Activated T-cell treated with anti-CD3 and anti-CD28 coated beads, Interleukin-2, amount 50 U/mL, for 4 hours (primary cell): ENCODE measurements around the gene HNRNPA0. TPM values are rescaled to one million over a fixed set of nuclear protein-coding genes. Genes with fewer than 3 reads are reported as not detected.
A peak's percentile ranks its signal among the peaks of the same experiment; 100 is the strongest.

ENCODE experiments used
- ATAC-seq, 2 donors: fragments of 200-7000 bp; cut with Tn5 transposase; one replicate each; pipeline ENCODE4 v1.10.0; 2021
- DNase-seq: peaks from one replicate; pipeline ENCODE4 v3.0.0-alpha.2; 2020
- H3K27me3 Mint-ChIP-seq: one replicate; pipeline ENCODE4 v1.8.0; 2021; ENCODE audit warnings: low read depth, mixed read lengths
- H3K36me3 Mint-ChIP-seq: one replicate; pipeline ENCODE4 v1.8.0; 2022; ENCODE audit warnings: mixed read lengths; ENCODE audit not compliant: insufficient read depth
- H3K4me1 Mint-ChIP-seq: one replicate; pipeline ENCODE4 v1.8.0; 2021; ENCODE audit warnings: low read depth, mixed read lengths
- H3K4me3 Mint-ChIP-seq: one replicate; pipeline ENCODE4 v1.8.0; 2021; ENCODE audit warnings: mild to moderate bottlenecking, moderate library complexity, mixed read lengths
- H3K9me3 Mint-ChIP-seq: one replicate; pipeline ENCODE4 v1.8.0; 2021; ENCODE audit warnings: mixed read lengths
- total RNA-seq, 3 donors: library from RNA; stranded (reverse); gene quantifications; one replicate each; pipeline ENCODE4 v1.2.1, GENCODE V29; 2021

The HNRNPA0 gene
- total RNA-seq, 3 donors from 2014 or later, result 48.0 to 49.5 (median 48.6) TPM

GRCh38 chr5:137741718-137742117 is 12.4 kb downstream of the HNRNPA0 start:
- H3K27me3 Mint-ChIP-seq, result no peaks in the 10 kb centered on the region
- ATAC-seq (no peak), DNase-seq (no peak)
- no peak overlapping the region for H3K4me3 Mint-ChIP-seq
- H3K9me3 Mint-ChIP-seq, result no peaks in the 10 kb centered on the region
- H3K36me3 Mint-ChIP-seq, result no peaks in the 10 kb centered on the region
- peaks cover 20% of the 10 kb centered on the region for H3K4me1 Mint-ChIP-seq

- DNase-seq, result no peak
- peaks cover 20% of the 10 kb centered on the region for H3K4me1 Mint-ChIP-seq
- no peak overlapping the region for H3K4me3 Mint-ChIP-seq
- no peaks in the 10 kb centered on the region for H3K9me3 Mint-ChIP-seq
- no peaks in the 10 kb centered on the region for H3K36me3 Mint-ChIP-seq
- H3K27me3 Mint-ChIP-seq, result no peaks in the 10 kb centered on the region
- ATAC-seq, result no peak
Observed at GRCh38 chr5:137739737-137740136, 14.4 kb downstream of the HNRNPA0 start.

DNA sequence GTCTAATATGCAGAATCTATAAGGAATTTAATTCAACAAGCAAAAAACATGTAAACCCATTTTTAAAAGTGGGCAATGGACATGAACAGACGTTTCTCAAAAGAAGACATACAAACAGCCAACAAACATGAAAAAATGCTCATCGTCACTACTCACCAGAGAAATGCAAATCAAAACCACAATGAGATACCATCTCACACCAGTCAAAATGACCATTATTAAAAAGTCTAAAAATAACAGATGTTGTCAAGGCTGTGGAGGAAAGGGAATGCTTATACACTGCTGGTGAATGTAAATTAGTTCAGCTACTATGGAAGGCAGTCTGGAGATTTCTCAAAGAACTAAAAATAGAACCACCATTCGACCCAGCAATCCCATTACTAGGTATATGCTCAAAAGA is 15.2 kb downstream of the HNRNPA0 start:
- no peaks in the 10 kb centered on the region for H3K36me3 Mint-ChIP-seq
- no peaks in the 10 kb centered on the region for H3K27me3 Mint-ChIP-seq
- no peaks in the 10 kb centered on the region for H3K9me3 Mint-ChIP-seq
- H3K4me1 Mint-ChIP-seq, result peaks cover 20% of the 10 kb centered on the region
- no peak for ATAC-seq
- no peak overlapping the region for H3K4me3 Mint-ChIP-seq
- no peak for DNase-seq

- no peaks in the 10 kb centered on the region for H3K27me3 Mint-ChIP-seq
- H3K4me1 Mint-ChIP-seq, result peaks cover 16% of the 10 kb centered on the region
- DNase-seq, result no peak
- no peaks in the 10 kb centered on the region for H3K9me3 Mint-ChIP-seq
- peak; percentile 78 for ATAC-seq
- H3K36me3 Mint-ChIP-seq, result no peaks in the 10 kb centered on the region
- H3K4me3 Mint-ChIP-seq, result no peak overlapping the region
Observed at GRCh38 chr5:137737349-137738131, 16.6 kb downstream of the HNRNPA0 start.

GRCh38 chr5:137736496-137736895 is 17.7 kb downstream of the HNRNPA0 start:
- H3K4me3 Mint-ChIP-seq, result no peak overlapping the region
- H3K4me1 Mint-ChIP-seq, result peaks cover 23% of the 10 kb centered on the region
- H3K27me3 Mint-ChIP-seq, result no peaks in the 10 kb centered on the region
- no peaks in the 10 kb centered on the region for H3K9me3 Mint-ChIP-seq
- ATAC-seq (no peak), DNase-seq (no peak)
- peaks cover 5% of the 10 kb centered on the region for H3K36me3 Mint-ChIP-seq

DNA sequence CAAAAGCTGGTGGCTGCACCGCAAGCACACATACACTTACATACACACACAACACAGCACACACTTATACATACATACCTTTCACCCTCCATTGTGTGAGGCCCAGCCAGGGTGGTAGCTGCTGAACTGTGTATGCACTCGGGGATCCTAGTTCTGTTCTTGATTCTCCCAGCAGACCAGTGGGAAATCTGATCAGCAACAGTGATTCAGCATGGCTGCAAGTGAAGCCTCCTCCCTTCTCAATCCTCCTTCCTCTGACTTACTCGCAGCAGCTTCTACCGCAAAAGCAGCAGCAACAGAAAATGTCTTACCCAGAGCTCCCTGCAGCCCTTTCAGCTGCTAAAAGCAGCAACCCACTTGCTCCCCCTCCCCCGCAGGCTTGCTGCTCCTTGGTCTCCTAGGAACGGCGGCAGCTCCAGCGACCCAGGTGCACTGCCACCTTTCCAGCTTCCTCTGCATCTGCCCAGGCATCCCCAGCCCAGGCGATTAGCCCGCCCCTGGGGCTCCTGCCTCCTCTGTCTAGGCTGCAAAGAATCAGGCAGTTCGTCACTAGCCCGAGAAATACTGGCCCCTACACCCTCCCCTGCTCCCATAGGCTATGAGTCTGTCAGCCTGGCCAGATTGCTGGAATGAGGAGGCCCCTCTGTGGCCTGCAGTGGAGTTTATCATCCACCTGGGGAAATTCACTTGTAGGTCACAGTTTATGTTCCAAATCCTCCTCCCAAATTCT is 18.4 kb downstream of the HNRNPA0 start, which contains the start of gene KLHL3:
TSS of gene KLHL3 (minus strand) at position 535 of the 730 bp plus-strand sequence. CDS start at position 92, 443 bp downstream.
- H3K27me3 Mint-ChIP-seq, result no peaks in the 10 kb centered on the region
- H3K36me3 Mint-ChIP-seq, result peaks cover 9% of the 10 kb centered on the region
- peak; percentile 10 to 18 for ATAC-seq
- peaks cover 27% of the 10 kb centered on the region for H3K4me1 Mint-ChIP-seq
- H3K9me3 Mint-ChIP-seq, result no peaks in the 10 kb centered on the region
- no peak within 1 kb of the TSS for H3K4me3 Mint-ChIP-seq
- peak; percentile 15 for DNase-seq

- Mint-ChIP-seq H3K27me3 (no peaks in the 10 kb centered on the region), H3K9me3 (no peaks in the 10 kb centered on the region), H3K4me1 (peaks cover 33% of the 10 kb centered on the region), H3K4me3 (no peak overlapping the region), H3K36me3 (peaks cover 10% of the 10 kb centered on the region)
- ATAC-seq, result no peak
- no peak for DNase-seq
Observed at GRCh38 chr5:137734962-137735554, 19.1 kb downstream of the HNRNPA0 start.

- no peaks in the 10 kb centered on the region for H3K9me3 Mint-ChIP-seq
- peaks cover 26% of the 10 kb centered on the region for H3K4me1 Mint-ChIP-seq
- ATAC-seq (no peak), DNase-seq (no peak)
- H3K27me3 Mint-ChIP-seq, result no peaks in the 10 kb centered on the region
- H3K4me3 Mint-ChIP-seq, result no peak overlapping the region
- H3K36me3 Mint-ChIP-seq, result peaks cover 10% of the 10 kb centered on the region
Observed at GRCh38 chr5:137734331-137734730, 19.8 kb downstream of the HNRNPA0 start.

DNA sequence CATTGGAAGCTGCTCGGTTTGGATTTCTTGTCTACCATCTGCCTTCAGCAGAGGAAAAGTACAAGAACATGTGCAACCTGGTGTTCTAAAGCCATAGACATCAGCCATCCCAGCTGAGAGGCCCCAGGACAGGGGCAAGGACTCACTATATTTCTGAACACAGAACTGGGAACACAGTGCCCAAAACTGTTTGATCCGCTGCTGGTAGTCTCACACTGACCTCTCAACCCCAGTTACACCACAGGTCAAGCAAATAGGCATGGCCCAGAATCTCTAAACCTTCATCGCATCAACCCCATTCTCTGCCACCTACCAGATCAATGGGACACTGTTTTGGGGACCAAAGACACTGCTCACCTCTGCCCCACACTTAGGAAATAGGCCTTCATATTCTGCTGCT is 20.2 kb downstream of the HNRNPA0 start:
- ATAC-seq (no peak), DNase-seq (no peak)
- Mint-ChIP-seq H3K4me1 (peaks cover 22% of the 10 kb centered on the region), H3K36me3 (peaks cover 10% of the 10 kb centered on the region), H3K4me3 (no peak overlapping the region), H3K27me3 (no peaks in the 10 kb centered on the region), H3K9me3 (no peaks in the 10 kb centered on the region)

- H3K4me1 Mint-ChIP-seq, result peaks cover 17% of the 10 kb centered on the region
- no peak for ATAC-seq
- H3K4me3 Mint-ChIP-seq, result no peak overlapping the region
- no peaks in the 10 kb centered on the region for H3K9me3 Mint-ChIP-seq
- H3K36me3 Mint-ChIP-seq, result peaks cover 10% of the 10 kb centered on the region
- no peaks in the 10 kb centered on the region for H3K27me3 Mint-ChIP-seq
- no peak for DNase-seq
Observed at GRCh38 chr5:137733006-137733405, 21.2 kb downstream of the HNRNPA0 start.

GRCh38 chr5:137731176-137731575 is 23.0 kb downstream of the HNRNPA0 start:
- no peaks in the 10 kb centered on the region for H3K27me3 Mint-ChIP-seq
- peaks cover 17% of the 10 kb centered on the region for H3K4me1 Mint-ChIP-seq
- no peak overlapping the region for H3K4me3 Mint-ChIP-seq
- ATAC-seq (no peak), DNase-seq (no peak)
- H3K36me3 Mint-ChIP-seq, result peaks cover 10% of the 10 kb centered on the region
- no peaks in the 10 kb centered on the region for H3K9me3 Mint-ChIP-seq

GRCh38 chr5:137730336-137730735 is 23.8 kb downstream of the HNRNPA0 start:
- ATAC-seq, result no peak
- Mint-ChIP-seq H3K36me3 (peaks cover 10% of the 10 kb centered on the region), H3K4me1 (peaks cover 17% of the 10 kb centered on the region), H3K4me3 (no peak overlapping the region), H3K9me3 (no peaks in the 10 kb centered on the region), H3K27me3 (no peaks in the 10 kb centered on the region)
- no peak for DNase-seq

GRCh38 chr5:137728048-137728447 is 26.1 kb downstream of the HNRNPA0 start:
- H3K4me3 Mint-ChIP-seq, result no peak overlapping the region
- no peaks in the 10 kb centered on the region for H3K9me3 Mint-ChIP-seq
- H3K27me3 Mint-ChIP-seq, result no peaks in the 10 kb centered on the region
- ATAC-seq, result no peak
- peaks cover 17% of the 10 kb centered on the region for H3K4me1 Mint-ChIP-seq
- no peak for DNase-seq
- peaks cover 11% of the 10 kb centered on the region for H3K36me3 Mint-ChIP-seq

- DNase-seq, result no peak
- no peak overlapping the region for H3K4me3 Mint-ChIP-seq
Observed at GRCh38 chr5:137727623-137728022, 26.5 kb downstream of the HNRNPA0 start.

More at GRCh38 chr5:137727623-137728022, 26.5 kb downstream of the HNRNPA0 start:
- no peaks in the 10 kb centered on the region for H3K9me3 Mint-ChIP-seq
- H3K4me1 Mint-ChIP-seq, result peaks cover 17% of the 10 kb centered on the region
- H3K27me3 Mint-ChIP-seq, result no peaks in the 10 kb centered on the region
- H3K36me3 Mint-ChIP-seq, result peaks cover 11% of the 10 kb centered on the region
- no peak for ATAC-seq
